Skeletal muscle tissue (tissue), 4 donors: ENCODE results near the gene CSPG4. TPM values are rescaled to one million over a fixed set of nuclear protein-coding genes. Genes with fewer than 3 reads are reported as not detected.
"Not testable (repeated sequence)": the region's sequence is repeated elsewhere in the genome, so short reads cannot be mapped to it uniquely, and the experiment has no call there.

Source experiments
- H3K27ac ChIP-seq: one replicate; pipeline ENCODE4 v1.7.0; 2013; ENCODE audit warnings: mild to moderate bottlenecking, low read depth, low read length, inconsistent platforms
- H3K27me3 ChIP-seq, 3 donors: one replicate each; pipeline ENCODE4 v1.7.0; 2013; ENCODE audit warnings: low read length in 3 of 3; ENCODE audit not compliant: control insufficient read depth in 3 of 3, insufficient read depth in 3 of 3
- H3K36me3 ChIP-seq, 3 donors: one replicate each; pipeline ENCODE4 v1.7.0; 2013; ENCODE audit warnings: low read length in 3 of 3; ENCODE audit not compliant: control insufficient read depth in 3 of 3, insufficient read depth in 3 of 3
- H3K4me1 ChIP-seq, 3 donors: one replicate each; pipeline ENCODE4 v1.7.0; 2013; ENCODE audit warnings: low read length in 3 of 3, mild to moderate bottlenecking in 3 of 3; ENCODE audit not compliant: control insufficient read depth in 3 of 3, insufficient read depth in 3 of 3
- H3K4me3 ChIP-seq, 3 donors: one replicate each; pipeline ENCODE4 v1.7.0; 2013; ENCODE audit warnings: low read length in 3 of 3
- H3K9ac ChIP-seq, 3 donors: one replicate each; pipeline ENCODE4 v1.7.0; 2013; ENCODE audit warnings: low read length in 3 of 3, mild to moderate bottlenecking in 3 of 3, moderate library complexity in 2 of 3, low read depth in 1 of 3
- H3K9me3 ChIP-seq, 3 donors: one replicate each; pipeline ENCODE4 v1.7.0; 2013; ENCODE audit warnings: low read length in 3 of 3; ENCODE audit not compliant: control insufficient read depth in 3 of 3
- total RNA-seq: library from RNA; depleted of rRNA; stranded (reverse); fragments of >200 nt; gene quantifications from one replicate; pipeline ENCODE4 v1.2.3, GENCODE V29; 2014
- donor health status: Osteomylitis.

The CSPG4 gene
- total RNA-seq, 1 donor from 2014 or later = 71.5 TPM

DNA sequence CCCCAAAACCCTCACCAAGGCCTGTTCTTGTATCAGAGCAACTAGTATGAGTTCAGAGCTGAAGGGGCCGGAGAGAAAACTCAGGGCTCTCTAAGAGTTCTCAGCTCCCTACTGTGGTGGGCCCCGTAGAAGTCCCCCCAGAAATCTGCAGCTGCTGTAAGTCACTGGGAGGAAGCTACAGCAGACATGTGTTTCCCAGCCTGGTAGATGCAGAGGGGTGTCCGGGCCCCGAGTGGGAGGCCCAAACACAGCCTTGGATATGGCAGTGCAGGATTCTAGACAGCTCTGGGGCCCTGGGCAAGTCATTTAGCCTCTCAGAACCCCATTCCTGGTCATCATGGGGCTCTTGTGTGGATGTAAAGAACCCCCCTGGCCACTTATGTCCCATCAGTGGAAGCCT, 39.2 kb upstream of the CSPG4 start:
- no peaks in the 10 kb centered on the region for H3K27me3 ChIP-seq
- H3K4me3 ChIP-seq = no peak overlapping the region
- H3K9me3 ChIP-seq = no peaks in the 10 kb centered on the region
- H3K4me1 ChIP-seq = no peaks in the 10 kb centered on the region
- H3K27ac ChIP-seq = no peak overlapping the region
- H3K9ac ChIP-seq = no peak overlapping the region
- H3K36me3 ChIP-seq = no peaks in the 10 kb centered on the region

DNA sequence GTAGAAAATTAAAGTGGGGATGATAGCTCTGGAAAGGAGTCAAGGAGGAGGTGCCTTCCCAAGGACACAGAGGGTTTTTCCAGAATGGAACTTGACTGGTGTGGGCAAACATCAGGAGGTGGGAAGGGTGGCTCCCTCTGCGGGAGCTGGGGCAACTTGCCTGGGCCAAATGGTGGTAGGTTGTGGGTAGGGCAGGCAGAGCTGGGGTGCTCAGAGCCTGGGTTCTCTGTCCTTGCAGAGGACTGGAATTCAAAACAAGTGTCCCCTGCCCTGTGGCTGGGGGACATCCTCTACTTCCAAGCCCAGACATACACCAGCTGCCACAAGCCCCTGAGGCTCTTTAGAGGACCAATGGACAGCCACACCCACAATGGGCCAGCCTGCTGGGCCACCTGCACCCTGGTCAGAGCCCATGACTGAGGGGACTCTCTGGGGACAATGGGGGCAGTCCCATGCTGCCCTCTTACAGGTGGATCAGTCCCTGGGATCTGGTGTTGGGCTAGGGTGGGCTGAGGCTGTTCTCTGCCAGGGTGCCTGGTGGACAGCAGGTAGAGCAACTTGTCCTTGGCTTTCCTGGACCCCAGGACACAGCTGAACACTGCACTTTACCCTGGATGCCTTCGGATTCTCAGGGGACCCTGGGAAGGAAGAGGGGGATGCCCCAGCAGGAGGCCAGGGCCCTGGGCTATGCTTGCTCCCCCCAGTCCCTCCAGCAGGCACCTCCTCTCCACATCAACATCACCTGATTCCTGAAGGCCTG, 38.6 kb upstream of the CSPG4 start:
- no peaks in the 10 kb centered on the region for H3K36me3 ChIP-seq
- H3K4me1 ChIP-seq = no peaks in the 10 kb centered on the region
- no peaks in the 10 kb centered on the region for H3K9me3 ChIP-seq
- no peak overlapping the region for H3K9ac ChIP-seq
- H3K27me3 ChIP-seq = no peaks in the 10 kb centered on the region
- H3K4me3 ChIP-seq = no peak overlapping the region
- no peak overlapping the region for H3K27ac ChIP-seq

DNA sequence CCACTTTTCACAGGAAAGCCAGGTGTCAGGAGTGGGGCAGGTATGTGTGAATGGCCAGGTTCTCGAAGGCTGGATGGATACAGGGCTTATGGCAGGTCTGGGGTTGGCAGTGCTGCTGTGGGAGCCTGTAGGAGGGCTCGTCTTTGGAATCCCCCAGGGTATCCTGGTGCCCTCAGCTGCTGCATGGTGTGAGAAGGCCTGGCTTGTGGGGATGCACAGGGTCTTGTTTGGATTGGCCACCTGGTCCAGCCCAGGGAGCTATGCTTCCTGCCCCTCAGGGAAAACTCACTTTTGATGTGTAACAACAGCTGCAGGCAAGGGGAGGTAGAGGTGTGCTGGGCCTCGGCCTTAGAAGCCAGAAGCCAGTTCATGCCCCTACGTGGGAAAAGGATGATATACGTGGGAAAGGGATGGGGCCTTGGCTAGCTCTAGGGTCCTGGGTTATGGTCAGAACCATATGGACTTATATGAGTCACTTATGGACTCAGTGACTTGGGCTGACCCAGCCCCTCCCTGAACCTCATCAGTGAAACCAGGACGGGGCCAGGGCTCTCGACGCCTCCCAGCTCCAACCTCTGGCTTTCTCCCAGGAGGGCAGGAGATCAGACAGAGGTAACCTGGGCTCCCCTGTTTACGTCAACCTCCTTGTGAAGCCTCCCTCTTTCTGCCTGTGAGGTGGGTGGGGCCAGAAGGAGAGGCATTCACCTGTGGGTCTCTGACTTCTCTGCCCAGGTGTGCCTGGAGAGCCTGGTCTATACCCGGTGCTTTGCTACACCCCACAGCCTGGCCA, 37.8 kb upstream of the CSPG4 start:
- no peaks in the 10 kb centered on the region for H3K4me1 ChIP-seq
- H3K27ac ChIP-seq = no peak overlapping the region
- no peaks in the 10 kb centered on the region for H3K9me3 ChIP-seq
- H3K27me3 ChIP-seq = no peaks in the 10 kb centered on the region
- no peaks in the 10 kb centered on the region for H3K36me3 ChIP-seq
- H3K4me3 ChIP-seq = no peak overlapping the region
- no peak overlapping the region for H3K9ac ChIP-seq

DNA sequence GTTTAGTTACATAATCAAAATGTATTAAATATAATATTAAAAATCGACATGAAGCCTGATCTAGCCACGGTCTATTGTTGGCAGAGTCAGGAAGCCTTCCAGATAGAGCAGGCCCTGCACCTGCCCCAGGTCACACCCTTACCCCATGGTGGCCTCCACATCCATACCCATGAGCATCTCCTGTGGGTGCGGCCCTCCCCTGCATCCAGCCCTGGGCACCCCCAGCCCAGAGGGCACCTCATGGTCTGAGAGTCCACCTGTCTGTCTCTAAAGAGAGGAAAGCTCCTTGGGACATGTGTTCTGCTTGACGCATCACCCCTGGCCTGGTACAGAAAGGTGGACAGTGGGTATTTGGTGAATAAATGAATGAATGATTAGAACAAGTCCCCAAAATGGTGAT, 37.2 kb upstream of the CSPG4 start:
- no peak overlapping the region for H3K9ac ChIP-seq
- H3K27ac ChIP-seq = no peak overlapping the region
- H3K36me3 ChIP-seq = no peaks in the 10 kb centered on the region
- H3K4me1 ChIP-seq = no peaks in the 10 kb centered on the region
- H3K4me3 ChIP-seq = no peak overlapping the region
- H3K27me3 ChIP-seq = no peaks in the 10 kb centered on the region
- no peaks in the 10 kb centered on the region for H3K9me3 ChIP-seq

DNA sequence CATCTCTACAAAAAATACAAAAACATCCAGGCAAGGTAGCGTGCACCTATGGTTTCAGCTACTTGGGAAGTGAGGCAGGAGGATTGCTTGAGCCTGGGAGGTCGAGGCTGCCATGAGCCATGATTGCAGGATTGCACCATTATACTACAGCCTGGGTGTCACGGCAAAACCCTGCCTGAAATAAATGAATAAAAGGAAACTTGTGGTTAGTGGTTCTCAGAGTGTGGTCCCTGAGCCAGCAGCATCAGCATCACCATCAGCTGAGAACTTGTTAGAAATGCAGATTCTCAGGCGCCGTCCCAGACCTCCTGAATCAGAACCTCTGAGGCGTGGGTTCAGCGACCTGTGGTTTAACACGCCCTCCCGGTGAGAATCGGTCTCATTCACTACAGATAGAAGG, 36.2 kb upstream of the CSPG4 start:
- H3K36me3 ChIP-seq, H3K27me3 ChIP-seq, H3K9me3 ChIP-seq, H3K4me3 ChIP-seq, H3K4me1 ChIP-seq, H3K27ac ChIP-seq, H3K9ac ChIP-seq: not testable (repeated sequence)

DNA sequence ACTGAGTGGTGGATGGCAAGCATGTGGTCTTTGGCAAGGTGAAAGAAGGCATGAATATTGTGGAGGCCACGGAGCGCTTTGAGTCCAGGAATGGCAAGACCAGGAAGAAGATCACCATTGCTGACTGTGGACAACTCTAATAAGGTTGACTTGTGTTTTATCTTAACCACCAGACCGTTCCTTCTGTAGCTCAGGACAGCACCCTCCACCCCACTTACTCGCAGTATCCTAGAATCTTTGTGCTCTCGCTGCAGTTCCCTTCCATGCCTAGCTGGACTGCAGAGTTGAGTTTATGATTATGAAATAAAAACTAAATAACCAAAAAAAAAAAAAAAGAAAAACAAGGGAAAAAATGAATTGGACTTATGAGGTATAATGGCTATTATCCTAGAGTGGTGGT, 34.5 kb upstream of the CSPG4 start:
- not testable (repeated sequence) for H3K4me1 ChIP-seq, H3K9me3 ChIP-seq, H3K27me3 ChIP-seq, H3K9ac ChIP-seq, H3K4me3 ChIP-seq, H3K36me3 ChIP-seq, H3K27ac ChIP-seq

DNA sequence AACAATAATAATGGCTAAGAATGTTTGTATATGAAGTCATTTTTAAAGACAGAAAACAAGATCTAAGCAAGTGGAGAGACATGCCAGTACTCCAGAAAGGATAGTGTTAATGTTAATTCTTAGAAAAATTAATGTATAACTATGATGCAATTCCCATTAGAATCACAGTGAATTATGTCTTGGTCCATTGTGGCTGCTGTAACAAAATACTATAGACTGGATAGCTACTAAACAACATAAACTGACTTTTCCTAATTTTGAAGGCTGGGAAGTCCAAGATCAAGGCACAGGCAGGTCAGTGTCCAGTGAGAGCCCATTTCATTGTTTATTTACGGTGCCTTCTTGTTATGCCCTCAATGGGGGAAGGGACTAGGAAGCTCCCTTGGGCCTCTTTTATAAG, 32.7 kb upstream of the CSPG4 start:
- Histone ChIP-seq H3K36me3 (no peaks in the 10 kb centered on the region), H3K9ac (no peak overlapping the region), H3K4me3 (no peak overlapping the region), H3K27me3 (peaks cover 0 to 4% (median 0%) of the 10 kb centered on the region in 3 donors), H3K9me3 (no peaks in the 10 kb centered on the region), H3K27ac (no peak overlapping the region), H3K4me1 (no peaks in the 10 kb centered on the region)

DNA sequence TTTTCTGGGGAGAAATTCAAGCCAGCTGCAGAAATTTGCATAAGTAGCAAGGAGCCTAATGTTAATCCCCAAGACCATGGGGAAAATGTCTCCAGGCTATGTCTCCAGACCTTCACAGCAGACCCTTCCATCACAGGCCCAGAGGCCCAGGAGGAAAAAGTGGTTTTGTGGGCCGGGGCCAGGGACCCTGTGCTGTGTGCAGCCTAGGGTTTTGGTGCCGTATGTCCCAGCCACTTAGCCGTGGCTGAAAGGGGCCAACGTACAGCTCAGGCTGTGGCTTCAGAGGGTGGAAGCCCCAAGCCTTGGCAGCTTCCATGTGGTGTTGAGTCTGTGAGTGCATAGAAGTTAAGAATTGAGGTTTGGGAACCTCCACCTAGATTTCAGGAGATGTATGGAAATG, 29.7 kb upstream of the CSPG4 start:
- not testable (repeated sequence) for H3K4me3 ChIP-seq, H3K36me3 ChIP-seq, H3K27me3 ChIP-seq, H3K27ac ChIP-seq, H3K9me3 ChIP-seq, H3K9ac ChIP-seq
- H3K4me1 ChIP-seq = peaks cover 8 to 15% (median 12%) of the 10 kb centered on the region in 3 donors

DNA sequence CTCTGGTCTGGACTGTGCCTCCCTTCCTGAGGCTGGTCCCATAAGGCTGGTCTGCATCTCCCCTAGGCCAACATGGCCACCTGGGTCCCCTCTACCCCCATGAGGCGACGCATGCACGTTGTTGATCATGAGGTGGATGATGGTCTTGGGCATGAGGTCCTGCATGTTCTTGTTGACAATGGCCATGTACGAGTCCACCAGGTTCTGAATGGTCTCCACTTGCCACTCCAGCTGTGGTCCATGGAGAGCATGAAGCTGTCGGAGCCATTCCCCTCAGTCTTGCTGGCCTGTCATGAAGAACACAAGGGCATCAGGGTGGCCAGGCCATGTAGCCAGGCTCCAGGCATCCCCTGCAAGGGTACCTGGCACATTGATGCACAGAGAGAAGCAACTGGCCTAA, 27.1 kb upstream of the CSPG4 start:
- no peaks in the 10 kb centered on the region for H3K36me3 ChIP-seq
- H3K9me3 ChIP-seq = no peaks in the 10 kb centered on the region
- H3K4me3 ChIP-seq = no peak overlapping the region
- H3K27me3 ChIP-seq = peaks cover 0 to 6% (median 0%) of the 10 kb centered on the region in 3 donors
- H3K4me1 ChIP-seq = peaks cover 8 to 15% (median 12%) of the 10 kb centered on the region in 3 donors
- no peak overlapping the region for H3K9ac ChIP-seq
- H3K27ac ChIP-seq = no peak overlapping the region

DNA sequence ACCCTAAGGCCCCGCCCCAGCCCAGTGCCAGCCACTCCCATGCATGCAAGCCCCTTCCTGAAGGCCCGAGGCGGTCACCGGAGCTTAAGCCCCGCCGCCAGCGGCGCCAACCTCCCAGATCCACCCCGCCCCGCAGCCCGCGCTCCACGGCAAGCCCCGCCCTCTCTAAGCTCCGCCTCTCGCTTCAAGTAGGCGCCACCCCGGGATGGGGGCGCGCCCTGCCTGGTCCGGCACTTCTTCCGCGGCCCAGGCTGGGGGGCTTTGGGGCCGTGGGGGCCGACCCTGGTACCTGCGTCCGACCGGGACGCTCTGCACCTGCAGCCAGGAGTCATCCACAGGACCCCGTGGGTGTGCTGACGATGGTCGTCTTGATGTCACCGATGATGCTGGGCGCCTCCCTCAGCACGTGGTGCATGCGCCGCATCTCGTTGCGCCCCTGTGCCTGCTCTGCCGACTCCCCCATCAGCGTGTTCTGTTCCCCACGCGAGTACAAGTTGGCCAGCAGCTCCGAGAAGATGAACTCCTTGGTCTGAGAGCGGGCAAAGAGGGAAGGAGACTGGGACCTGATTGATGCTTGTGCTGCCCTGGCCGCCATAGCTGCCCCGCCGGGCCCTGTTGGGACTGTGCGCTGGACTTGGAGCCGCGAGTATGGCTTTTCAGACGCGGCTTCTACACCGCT, 26.1 kb upstream of the CSPG4 start:
- H3K27me3 ChIP-seq = peaks cover 0 to 6% (median 0%) of the 10 kb centered on the region in 3 donors
- H3K4me1 ChIP-seq = peaks cover 8 to 15% (median 12%) of the 10 kb centered on the region in 3 donors
- H3K4me3 ChIP-seq = peak overlapping the region; percentile 72 to 81 (median 81)
- H3K9me3 ChIP-seq = no peaks in the 10 kb centered on the region
- no peak overlapping the region for H3K27ac ChIP-seq
- H3K9ac ChIP-seq = peak overlapping the region in 2 of 3 donors; percentile 34 to 68
- no peaks in the 10 kb centered on the region for H3K36me3 ChIP-seq
